Astrocyte of the hippocampus (primary cell): ENCODE results near the gene SLC12A7.
"Not testable (repeated sequence)": the region's sequence is repeated elsewhere in the genome, so short reads cannot be mapped to it uniquely, and the experiment has no call there.

Source experiments
- DNase-seq: peaks from one replicate; pipeline ENCODE4 v3.0.0; 2011; ENCODE audit warnings: low read depth, low spot score

The SLC12A7 gene

GRCh38 chr5:1097381-1097987 lies 14.4 kb downstream of the SLC12A7 start:
- DNase-seq = no peak

DNA sequence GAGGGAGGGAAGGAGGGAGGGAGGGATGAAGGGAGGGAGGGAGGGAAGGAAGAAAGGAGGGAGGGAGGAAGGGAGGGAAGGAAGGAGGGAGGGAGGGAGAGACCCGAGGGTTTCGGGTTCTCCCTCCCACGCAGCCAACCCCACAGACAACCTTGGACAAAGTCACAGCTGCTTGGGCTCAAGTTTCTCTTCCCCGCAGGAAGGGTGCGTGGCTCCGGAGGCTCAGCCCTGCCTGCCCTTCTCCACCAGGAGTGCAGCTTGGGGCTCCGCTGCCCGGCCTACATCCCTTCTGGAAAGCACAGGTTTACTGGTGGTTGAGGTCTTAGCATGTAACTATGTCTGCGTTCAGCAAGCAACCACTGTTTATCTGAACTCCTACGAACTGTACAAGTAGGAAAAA lies 15.0 kb downstream of the SLC12A7 start:
- no peak for DNase-seq

DNA sequence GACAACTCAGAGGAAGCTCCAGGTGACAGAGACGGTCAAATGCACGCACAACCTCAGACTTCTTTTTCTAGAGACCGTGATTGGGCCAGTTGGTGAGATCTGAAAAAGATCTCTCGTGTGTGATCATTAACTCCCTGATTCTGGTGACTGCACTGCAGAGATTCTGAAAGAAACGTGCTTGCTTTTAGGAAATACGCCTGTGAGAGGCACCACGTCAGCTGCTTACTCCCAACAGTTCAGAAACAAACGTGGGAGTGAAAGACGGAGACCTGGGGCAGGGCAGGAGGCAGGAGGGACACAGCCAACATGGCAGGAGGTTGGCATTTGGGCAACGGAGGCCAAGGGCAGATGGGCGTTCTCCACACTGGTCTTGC lies 15.9 kb downstream of the SLC12A7 start:
- no peak for DNase-seq

GRCh38 chr5:1095302-1095989 lies 16.4 kb downstream of the SLC12A7 start:
- no peak for DNase-seq

DNA sequence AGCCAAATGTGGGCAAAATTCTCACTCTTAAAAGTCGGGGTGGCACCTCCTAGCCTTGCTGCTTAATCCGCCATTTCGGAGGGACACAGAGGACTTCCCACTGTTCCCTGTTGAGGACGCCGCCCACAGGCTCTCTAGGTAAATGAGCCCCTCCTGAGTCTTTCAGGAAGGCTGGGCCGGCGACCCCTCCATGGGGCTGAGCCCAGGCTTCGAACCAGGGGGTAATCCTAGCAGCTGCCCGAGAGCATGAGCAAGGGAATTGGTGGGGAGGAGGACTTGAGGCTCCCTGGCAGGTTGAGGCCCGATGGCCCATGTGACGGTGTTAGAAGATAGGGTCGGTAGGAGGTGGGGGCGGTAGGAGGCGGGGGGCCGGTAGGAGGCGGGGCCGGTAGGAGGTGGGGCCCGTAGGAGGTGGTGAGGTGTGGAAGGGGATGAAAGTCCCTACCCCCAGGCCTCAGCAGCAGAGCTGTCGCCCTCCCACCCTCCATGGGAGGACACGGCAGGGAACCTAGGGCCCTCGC lies 17.1 kb downstream of the SLC12A7 start:
- no peak for DNase-seq

GRCh38 chr5:1093361-1093760 lies 18.5 kb downstream of the SLC12A7 start:
- no peak for DNase-seq

GRCh38 chr5:1092122-1092521 lies 19.7 kb downstream of the SLC12A7 start:
- DNase-seq = no peak

DNA sequence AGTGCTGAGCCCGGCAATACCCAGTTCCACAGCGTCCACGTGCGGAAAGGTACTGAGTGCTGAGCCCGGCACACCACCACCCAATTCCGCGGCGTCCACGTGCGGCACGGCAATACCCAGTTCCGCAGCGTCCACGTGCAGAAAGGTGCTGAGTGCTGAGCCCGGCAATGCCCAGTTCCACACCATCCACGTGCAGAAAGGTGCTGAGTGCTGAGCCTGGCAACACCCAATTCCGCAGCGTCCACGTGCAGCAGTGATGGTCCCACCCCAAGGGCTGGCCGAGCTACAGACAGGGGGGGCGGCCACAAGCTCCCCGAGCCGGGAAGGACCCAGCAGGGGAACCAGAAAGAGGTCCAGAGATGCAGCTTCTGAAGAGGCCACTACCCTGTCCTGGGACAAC lies 20.2 kb downstream of the SLC12A7 start:
- no peak for DNase-seq

DNA sequence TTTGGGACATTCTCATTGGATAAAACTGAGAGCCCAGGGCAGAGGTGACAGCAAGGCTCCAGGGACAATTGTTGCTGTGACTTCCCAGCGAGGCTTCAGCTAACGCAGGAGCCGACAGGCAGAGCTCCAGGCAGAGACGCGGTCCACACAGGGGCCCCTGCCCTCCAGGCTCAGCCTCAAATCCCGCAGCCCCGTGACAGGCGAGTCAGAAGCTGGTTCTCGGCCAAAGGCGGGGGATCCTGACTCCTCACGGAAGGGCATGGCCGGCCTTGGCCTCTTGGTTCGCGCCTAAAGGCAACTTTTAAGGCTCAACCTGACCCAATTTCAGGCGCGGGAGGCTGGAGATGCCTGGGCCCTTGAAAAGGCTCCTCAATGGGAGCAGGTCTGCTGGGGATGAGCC lies 21.3 kb downstream of the SLC12A7 start:
- peak; percentile 57 for DNase-seq

- no peak for DNase-seq
Measured at GRCh38 chr5:1089621-1090040, 22.2 kb downstream of the SLC12A7 start.

DNA sequence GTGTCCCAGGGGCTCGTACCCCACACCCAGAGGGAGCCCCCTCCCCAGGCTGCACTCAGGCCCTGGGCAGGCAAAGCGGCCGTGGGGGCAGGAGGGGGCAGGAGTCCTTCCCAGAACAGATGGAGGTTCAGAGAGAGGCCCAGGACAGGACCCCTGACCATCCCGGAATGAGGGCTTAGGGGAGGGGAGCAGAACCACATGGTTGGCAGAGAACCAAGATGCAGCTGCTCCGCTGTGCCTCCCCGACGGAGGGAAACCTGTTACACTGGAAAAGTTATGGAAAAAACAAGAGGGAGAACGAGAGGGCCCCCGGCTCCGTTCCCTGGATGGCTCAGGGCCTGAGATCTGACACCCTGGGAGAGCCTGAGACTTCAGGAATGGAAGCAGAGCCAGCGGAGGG lies 22.7 kb downstream of the SLC12A7 start:
- DNase-seq = no peak

- no peak for DNase-seq
Measured at GRCh38 chr5:1088726-1089125, 23.1 kb downstream of the SLC12A7 start.

- DNase-seq = no peak
Measured at GRCh38 chr5:1088031-1088430, 23.8 kb downstream of the SLC12A7 start.

- DNase-seq = no peak
Measured at GRCh38 chr5:1087428-1087827, 24.4 kb downstream of the SLC12A7 start.

DNA sequence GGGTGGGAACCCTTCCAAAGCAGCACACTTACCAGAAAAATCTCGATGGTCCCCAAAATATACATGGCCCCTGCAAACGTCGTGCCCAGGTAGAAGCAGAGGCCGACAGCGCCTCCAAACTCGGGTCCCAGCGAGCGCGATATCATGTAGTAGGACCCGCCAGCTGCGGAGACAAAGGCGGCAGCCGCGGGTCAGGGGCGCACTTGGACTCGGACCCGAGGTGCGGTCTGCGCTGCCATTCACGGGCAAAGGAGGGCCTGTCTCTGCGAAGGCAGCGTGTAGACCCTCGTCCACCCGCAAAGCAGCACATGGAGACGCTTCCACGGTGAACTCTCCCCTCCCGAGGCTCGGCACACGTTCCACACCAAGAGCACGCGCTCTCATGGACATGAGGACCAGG lies 25.0 kb downstream of the SLC12A7 start:
- no peak for DNase-seq

GRCh38 chr5:1086137-1086536 lies 25.7 kb downstream of the SLC12A7 start:
- no peak for DNase-seq

GRCh38 chr5:1085391-1085790 lies 26.5 kb downstream of the SLC12A7 start:
- DNase-seq = no peak

- DNase-seq = no peak
Measured at GRCh38 chr5:1083823-1084605, 27.8 kb downstream of the SLC12A7 start.

- DNase-seq = not testable (repeated sequence)
Measured at GRCh38 chr5:1083026-1083425, 28.8 kb downstream of the SLC12A7 start.

DNA sequence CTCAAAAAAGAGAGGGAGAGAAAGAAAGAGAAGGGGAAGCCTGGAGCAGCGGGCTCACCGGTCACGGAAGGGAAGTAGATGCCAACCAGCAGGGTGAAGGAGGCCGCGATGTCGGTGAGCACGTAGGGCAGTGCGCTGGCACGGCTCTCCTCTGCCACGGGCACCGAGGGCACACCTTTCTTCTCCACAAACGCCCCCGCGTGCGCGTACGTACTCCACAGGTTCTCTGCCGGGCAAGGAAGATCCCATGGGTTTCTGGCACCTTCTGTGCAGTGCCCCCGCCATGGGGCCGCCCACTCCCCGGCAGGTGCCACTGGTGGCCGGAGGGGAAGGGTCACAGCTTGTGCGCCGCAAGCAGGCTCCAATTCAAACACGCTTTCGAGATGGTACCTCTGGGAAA lies 30.3 kb downstream of the SLC12A7 start:
- no peak for DNase-seq

DNA sequence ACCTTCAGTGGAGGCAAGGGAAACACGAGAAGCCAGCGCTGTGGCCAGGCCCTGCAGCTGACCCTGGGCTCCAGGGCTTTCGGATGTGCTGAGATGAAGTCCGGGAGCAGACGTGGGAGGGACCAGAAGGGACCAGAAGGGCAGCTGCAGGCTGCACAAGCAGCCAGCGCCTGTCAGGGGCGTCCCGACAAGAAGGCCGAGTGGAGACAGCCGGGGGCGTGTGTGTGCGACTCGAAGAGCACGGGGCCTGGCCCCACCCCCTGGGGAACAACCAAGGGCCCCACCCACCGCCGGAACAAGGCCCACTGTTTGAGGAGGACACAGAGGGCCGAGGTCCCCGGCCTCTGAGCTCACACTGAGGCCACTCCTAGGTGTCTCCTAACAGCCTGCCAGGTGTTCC lies 31.4 kb downstream of the SLC12A7 start:
- no peak for DNase-seq

- DNase-seq = no peak
Measured at GRCh38 chr5:1079961-1080360, 31.9 kb downstream of the SLC12A7 start.

DNA sequence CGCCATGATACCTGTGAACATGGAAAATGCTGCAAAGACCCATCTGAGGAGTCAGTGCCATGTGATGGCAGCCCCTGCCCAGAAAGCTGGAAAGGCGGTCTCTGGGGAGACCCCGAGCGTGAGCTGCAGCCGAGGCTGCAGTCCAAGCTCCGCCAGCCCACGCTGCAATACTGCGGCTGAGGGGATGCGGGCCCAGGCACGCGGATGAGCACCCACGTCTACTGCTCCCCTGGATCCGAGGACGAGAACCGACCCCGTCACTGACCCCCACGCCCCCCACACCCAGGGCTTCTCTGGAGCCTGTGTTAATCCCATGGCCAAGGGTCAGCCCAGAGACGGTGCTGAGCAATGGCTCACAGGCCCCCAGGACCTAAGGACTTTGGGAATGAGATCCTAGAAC lies 32.4 kb downstream of the SLC12A7 start:
- DNase-seq = no peak
